ENCODE measurements around the gene HOXC9. TPM values are rescaled to one million over a fixed set of nuclear protein-coding genes. Genes with fewer than 3 reads are reported as not detected.

The HOXC9 gene
- total RNA-seq, 1 experiment from 2014 or later, result not detected

GRCh38 chr12:54052438-54053002 lies 52.6 kb downstream of the HOXC9 start:
- H3K36me3 Mint-ChIP-seq (ENCODE audit: insufficient read depth in 1 of 3, low read depth in 3 of 3), result no peaks in the 10 kb centered on the region
- Histone ChIP-seq H3K79me2 (ENCODE audit: insufficient read depth, low read length) (no peaks in the 10 kb centered on the region), H2BK120ac (ENCODE audit: low read depth, low read length, poor library complexity, severe bottlenecking) (no peak overlapping the region), H3K9me3 (ENCODE audit: control insufficient read depth, low read depth, low read length) (no peaks in the 10 kb centered on the region), H2AK5ac (ENCODE audit: insufficient read length, low read length) (no peak overlapping the region), H3T11ph (ENCODE audit: low read length) (no peak overlapping the region), H3K4me1 (ENCODE audit: insufficient read depth, low read length) (no peaks in the 10 kb centered on the region), H4K5ac (ENCODE audit: insufficient read length, low read depth, low read length) (no peak overlapping the region), H3K27ac (ENCODE audit: insufficient read length, low read depth, low read length) (no peak overlapping the region), H3K56ac (ENCODE audit: insufficient read length, low read depth, low read length) (no peak overlapping the region), H2BK15ac (ENCODE audit: low read depth, low read length) (no peak overlapping the region), H2AFZ (ENCODE audit: low read length) (no peak overlapping the region), H3K9ac (ENCODE audit: extremely low read depth, insufficient read length, low read length) (no peak overlapping the region), H4K20me1 (ENCODE audit: control insufficient read depth, insufficient read depth, insufficient read length) (no peaks in the 10 kb centered on the region), H3K27me3 (ENCODE audit: insufficient read depth, low read length) (peaks cover 95% of the 10 kb centered on the region), H3K18ac (ENCODE audit: insufficient read length, low read depth, low read length) (no peak overlapping the region), H4K91ac (ENCODE audit: insufficient read length, low read depth, low read length) (no peak overlapping the region), H3K14ac (ENCODE audit: insufficient read depth, low read length) (no peak overlapping the region), H2BK5ac (ENCODE audit: insufficient read length, low read length) (no peak overlapping the region), H3K79me1 (ENCODE audit: insufficient read depth, low read depth, low read length, poor library complexity, severe bottlenecking) (no peaks in the 10 kb centered on the region), H3K4ac (ENCODE audit: low read depth, low read length) (no peak overlapping the region), H2BK20ac (ENCODE audit: low read depth, low read length, poor library complexity, severe bottlenecking) (no peak overlapping the region), H3K23me2 (ENCODE audit: insufficient read length, low read depth, low read length, poor library complexity, severe bottlenecking) (peaks cover 4% of the 10 kb centered on the region), H4K8ac (replicated peaks; ENCODE audit: insufficient read length, low read depth, low read length) (no peak overlapping the region), H3K23ac (ENCODE audit: insufficient read length, low read depth, low read length) (no peak overlapping the region), H3K4me2 (ENCODE audit: insufficient read depth, insufficient read length, low read length) (no peak overlapping the region), H2BK12ac (ENCODE audit: insufficient read length, low read depth, low read length) (no peak overlapping the region)
- H3K4me3 Mint-ChIP-seq, result peak overlapping the region in 1 of 2 experiments; percentile 75; a peak in 3 of 5 replicates
- no peak for TF ChIP-seq CTCF (conservative IDR thresholded peaks at IDR 0.05)
- no peak for DNase-seq
- H3K27me3 Mint-ChIP-seq (ENCODE audit: low read depth), result peaks cover 100% of the 10 kb centered on the region
- no peak overlapping the region for H3K27ac Mint-ChIP-seq
- H3K4me1 Mint-ChIP-seq, result peaks cover 9 to 65% of the 10 kb centered on the region in 2 experiments
- peaks cover 2 to 18% of the 10 kb centered on the region in 2 experiments; a peak in 3 of 5 replicates for H3K9me3 Mint-ChIP-seq
- WGBS (ENCODE audit: extremely low coverage, insufficient read length, low lambda C conversion rate), result no CpG with 5 or more reads among the region's 10 CpGs

Small RNAs within 50 kb of the gene (microRNA-seq; reads per million reads assigned to microRNA genes)
- gene MIR196A2 (ENCODE audit: borderline microRNAs expressed), result not detected
- not detected for gene MIR615 (ENCODE audit: borderline microRNAs expressed)

Other genes with a start within 250 kb of the HOXC9 start
- gene CISTR, start 248.2 kb upstream of the HOXC9 start, total RNA-seq (2021), result not detected in 2 replicates
- 0.11 TPM in 1 of 2 replicates, not detected in the other for gene HOXC13, start 61.3 kb upstream of the HOXC9 start, total RNA-seq (2021)
- not detected in 2 replicates for gene HOXC12, start 45.3 kb upstream of the HOXC9 start, total RNA-seq (2021)
- gene HOXC11, start 27.0 kb upstream of the HOXC9 start, total RNA-seq (2021), result not detected in 2 replicates
- gene HOTAIR, start 25.2 kb upstream of the HOXC9 start, total RNA-seq (2021), result not detected in 2 replicates
- not detected in 2 replicates for gene HOXC10, start 15.0 kb upstream of the HOXC9 start, total RNA-seq (2021)
- not detected in 2 replicates for gene HOXC8, start 8.8 kb downstream of the HOXC9 start, total RNA-seq (2021)
- not detected in 2 replicates for gene HOXC6, start 28.3 kb downstream of the HOXC9 start, total RNA-seq (2021)
- gene HOXC5, start 32.9 kb downstream of the HOXC9 start, total RNA-seq (2021), result not detected in 2 replicates
- not detected in 2 replicates for gene HOXC4, start 53.7 kb downstream of the HOXC9 start, total RNA-seq (2021)
- gene SMUG1, start 188.8 kb downstream of the HOXC9 start, total RNA-seq (2021), result 21.7 and 23.0 TPM in 2 replicates